ENCODE measurements around the gene GJE1. TPM values are rescaled to one million over a fixed set of nuclear protein-coding genes. Genes with fewer than 3 reads are reported as not detected.

The GJE1 gene, protein sequence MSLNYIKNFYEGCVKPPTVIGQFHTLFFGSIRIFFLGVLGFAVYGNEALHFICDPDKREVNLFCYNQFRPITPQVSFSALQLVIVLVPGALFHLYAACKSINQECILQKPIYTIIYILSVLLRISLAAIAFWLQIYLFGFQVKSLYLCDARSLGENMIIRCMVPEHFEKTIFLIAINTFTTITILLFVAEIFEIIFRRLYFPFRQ
- total RNA-seq = not detected in 2 replicates

DNA sequence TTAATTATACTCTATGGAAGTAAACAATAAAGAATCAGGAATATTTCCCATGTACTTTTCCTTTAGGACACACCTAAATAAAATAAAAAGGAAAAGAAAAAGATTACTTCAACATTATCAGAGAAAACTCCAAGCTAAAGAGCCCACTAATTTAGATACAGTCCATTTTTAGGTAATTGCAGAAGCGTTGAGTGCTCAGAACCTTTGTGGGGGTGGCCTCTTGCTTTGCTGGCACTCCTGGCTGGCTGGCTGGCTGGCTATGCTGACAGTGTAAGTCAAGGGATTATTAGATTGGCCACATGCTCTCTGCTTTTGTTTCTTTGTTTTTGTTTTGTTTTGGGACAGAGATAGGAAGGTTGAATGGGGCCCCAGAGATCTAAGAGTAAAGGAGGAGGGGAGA lies at the start of gene GJE1:
Gene GJE1 (plus strand): TSS at position 301 of the 400 bp plus-strand sequence. CDS start 234 bp downstream, outside the sequence.

DNA sequence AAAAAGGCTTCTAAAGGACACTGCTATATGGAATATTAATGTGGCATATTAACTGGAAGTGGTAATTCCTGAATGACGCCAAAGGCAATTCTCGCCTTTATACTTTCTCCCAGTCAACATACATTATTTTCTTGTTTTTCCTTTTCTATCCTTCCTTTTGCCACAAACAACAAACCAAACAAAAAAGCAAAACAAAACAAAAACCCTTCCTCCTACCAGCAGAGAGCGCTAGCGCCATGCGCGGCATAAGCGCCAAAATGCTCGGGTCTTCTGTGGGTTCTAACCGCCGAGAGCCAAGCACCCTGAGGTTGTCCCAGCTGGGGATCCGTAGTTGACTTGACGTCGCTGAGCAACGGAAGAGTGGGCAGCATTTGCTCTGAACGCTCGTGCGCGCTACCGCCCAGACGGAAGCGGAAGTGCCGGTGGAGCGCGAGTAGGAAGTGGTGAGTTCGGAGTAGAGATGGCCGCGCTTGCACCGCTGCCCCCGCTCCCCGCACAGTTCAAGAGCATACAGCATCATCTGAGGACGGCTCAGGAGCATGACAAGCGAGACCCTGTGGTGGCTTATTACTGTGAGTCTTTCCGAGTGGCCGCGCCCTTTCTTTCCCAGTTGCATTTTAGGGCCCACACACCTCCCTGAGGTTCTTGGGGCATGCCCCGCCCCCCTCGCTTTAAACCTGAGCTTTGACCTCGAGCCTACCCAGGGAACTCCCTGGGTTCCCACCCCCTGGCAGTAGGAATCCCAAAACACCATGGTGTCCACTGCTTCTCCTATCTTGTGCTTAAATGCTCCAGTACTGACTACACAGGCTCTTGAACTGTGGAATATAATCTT lies 14.3 kb downstream of the GJE1 start, which contains the start of the genes NMBR and VTA1:
Gene NMBR (minus strand): TSS at position 295 of the 835 bp plus-strand sequence. CDS start 58,464 bp downstream, outside the sequence.
Gene VTA1 (plus strand): TSS at position 436 of the 835 bp plus-strand sequence. CDS start 25 bp downstream, at position 461.

Other genes starting within 250 kb of the GJE1 start
- gene NMBR, start 14.2 kb downstream of the GJE1 start, total RNA-seq = not detected in 2 replicates
- 46.9 and 72.2 TPM in 2 replicates for gene VTA1, start 14.3 kb downstream of the GJE1 start, total RNA-seq
- 8.0 and 29.9 TPM in 2 replicates for gene ADGRG6, start 169.1 kb downstream of the GJE1 start, total RNA-seq